Fibroblast of the conjunctiva (primary cell): ENCODE data around the gene PTPRD.

Experiments used
- DNase-seq: peaks from one replicate; pipeline ENCODE4 v3.0.0-alpha.2; 2010; ENCODE audit warnings: low read depth

PTPRD gene

GRCh38 chr9:8825585-8826147 lies 1787.1 kb downstream of the PTPRD start:
- DNase-seq, result no peak

GRCh38 chr9:8823131-8823895 lies 1789.5 kb downstream of the PTPRD start:
- no peak for DNase-seq

GRCh38 chr9:8822667-8823025 lies 1790.2 kb downstream of the PTPRD start:
- no peak for DNase-seq

- no peak for DNase-seq
Measured at GRCh38 chr9:8821910-8822666, 1790.7 kb downstream of the PTPRD start.

GRCh38 chr9:8817335-8817734 lies 1795.5 kb downstream of the PTPRD start:
- DNase-seq, result no peak

- DNase-seq, result no peak
Measured at GRCh38 chr9:8816361-8816760, 1796.4 kb downstream of the PTPRD start.

GRCh38 chr9:8815931-8816330 lies 1796.9 kb downstream of the PTPRD start:
- DNase-seq, result no peak

- DNase-seq, result no peak
Measured at GRCh38 chr9:8815219-8815618, 1797.6 kb downstream of the PTPRD start.

- DNase-seq, result no peak
Measured at GRCh38 chr9:8812888-8813287, 1799.9 kb downstream of the PTPRD start.

- DNase-seq, result no peak
Measured at GRCh38 chr9:8809741-8810140, 1803.1 kb downstream of the PTPRD start.

- DNase-seq, result no peak
Measured at GRCh38 chr9:8806150-8806549, 1806.7 kb downstream of the PTPRD start.

GRCh38 chr9:8804613-8805012 lies 1808.2 kb downstream of the PTPRD start:
- DNase-seq, result no peak

GRCh38 chr9:8802242-8802641 lies 1810.6 kb downstream of the PTPRD start:
- no peak for DNase-seq

GRCh38 chr9:8800196-8800595 lies 1812.6 kb downstream of the PTPRD start:
- no peak for DNase-seq

- DNase-seq, result no peak
Measured at GRCh38 chr9:8799615-8800014, 1813.2 kb downstream of the PTPRD start.

GRCh38 chr9:8799206-8799605 lies 1813.6 kb downstream of the PTPRD start:
- no peak for DNase-seq

- DNase-seq, result no peak
Measured at GRCh38 chr9:8784838-8785237, 1828.0 kb downstream of the PTPRD start.

- no peak for DNase-seq
Measured at GRCh38 chr9:8783941-8784340, 1828.9 kb downstream of the PTPRD start.

GRCh38 chr9:8782237-8782636 lies 1830.6 kb downstream of the PTPRD start:
- DNase-seq, result no peak

GRCh38 chr9:8781458-8781857 lies 1831.3 kb downstream of the PTPRD start:
- DNase-seq, result no peak

GRCh38 chr9:8780386-8780785 lies 1832.4 kb downstream of the PTPRD start:
- DNase-seq, result no peak

- DNase-seq, result no peak
Measured at GRCh38 chr9:8779478-8779877, 1833.3 kb downstream of the PTPRD start.

- no peak for DNase-seq
Measured at GRCh38 chr9:8778356-8778755, 1834.4 kb downstream of the PTPRD start.
